Measurements from ENCODE around the gene MKS1.

GRCh38 chr17:58224315-58224714, 5.3 kb upstream of the MKS1 start:
- TF ChIP-seq, protein P1, sequence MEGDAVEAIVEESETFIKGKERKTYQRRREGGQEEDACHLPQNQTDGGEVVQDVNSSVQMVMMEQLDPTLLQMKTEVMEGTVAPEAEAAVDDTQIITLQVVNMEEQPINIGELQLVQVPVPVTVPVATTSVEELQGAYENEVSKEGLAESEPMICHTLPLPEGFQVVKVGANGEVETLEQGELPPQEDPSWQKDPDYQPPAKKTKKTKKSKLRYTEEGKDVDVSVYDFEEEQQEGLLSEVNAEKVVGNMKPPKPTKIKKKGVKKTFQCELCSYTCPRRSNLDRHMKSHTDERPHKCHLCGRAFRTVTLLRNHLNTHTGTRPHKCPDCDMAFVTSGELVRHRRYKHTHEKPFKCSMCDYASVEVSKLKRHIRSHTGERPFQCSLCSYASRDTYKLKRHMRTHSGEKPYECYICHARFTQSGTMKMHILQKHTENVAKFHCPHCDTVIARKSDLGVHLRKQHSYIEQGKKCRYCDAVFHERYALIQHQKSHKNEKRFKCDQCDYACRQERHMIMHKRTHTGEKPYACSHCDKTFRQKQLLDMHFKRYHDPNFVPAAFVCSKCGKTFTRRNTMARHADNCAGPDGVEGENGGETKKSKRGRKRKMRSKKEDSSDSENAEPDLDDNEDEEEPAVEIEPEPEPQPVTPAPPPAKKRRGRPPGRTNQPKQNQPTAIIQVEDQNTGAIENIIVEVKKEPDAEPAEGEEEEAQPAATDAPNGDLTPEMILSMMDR (IDR thresholded peaks at IDR 0.05; ENCODE audit: low read length) = no peak
- no peak for TF ChIP-seq EZH2 (IDR thresholded peaks at IDR 0.05; ENCODE audit: borderline replicate concordance, low read length)
